Measurements from ENCODE around the gene RALGDS.

DNA sequence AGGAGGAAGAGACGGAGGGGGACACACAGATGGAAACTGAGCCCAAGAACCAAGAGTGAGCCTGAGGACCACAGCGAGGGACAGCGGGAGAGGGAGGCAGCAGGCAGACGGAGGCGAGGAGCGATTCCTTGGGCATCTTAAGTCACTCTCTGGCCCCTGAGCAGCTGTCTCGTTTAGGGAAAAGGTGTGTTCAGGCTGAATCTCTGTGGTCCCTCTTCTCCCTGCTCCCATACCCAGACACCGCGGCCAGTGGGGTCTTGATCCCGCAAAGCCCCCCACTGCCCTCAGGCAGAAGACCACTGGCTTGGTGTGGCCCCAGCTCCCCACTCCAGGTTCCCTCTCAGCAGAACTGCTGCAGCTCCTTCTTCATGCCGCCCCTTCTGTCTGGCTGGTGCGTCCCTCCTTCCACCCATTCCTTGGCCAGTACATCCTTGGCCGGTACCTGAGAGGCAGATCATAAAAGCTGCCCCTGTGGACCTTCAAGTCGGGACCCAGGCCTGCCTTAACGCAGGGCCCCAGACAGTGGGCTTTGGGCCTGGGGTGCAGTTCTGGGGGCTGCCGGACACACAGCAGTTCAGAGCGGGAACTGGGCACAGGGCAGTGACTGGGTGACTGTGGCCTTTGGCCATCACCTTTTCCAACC lies 5.8 kb upstream of the RALGDS start:
- TF ChIP-seq YY1 (IDR thresholded peaks at IDR 0.05; ENCODE audit: low read depth): no peak
- TF ChIP-seq NFIC (IDR thresholded peaks at IDR 0.05): no peak
- TF ChIP-seq CREB1 (IDR thresholded peaks at IDR 0.05; ENCODE audit: low read depth): no peak
- TF ChIP-seq EGR1 (IDR thresholded peaks at IDR 0.05): no peak
- no peak for TF ChIP-seq TAF1 (IDR thresholded peaks at IDR 0.05; ENCODE audit: low read depth)
- no peak for TF ChIP-seq FOXM1 (IDR thresholded peaks at IDR 0.05; ENCODE audit: borderline replicate concordance, low read depth)
- no peak for TF ChIP-seq CEBPB (IDR thresholded peaks at IDR 0.05)
- no peak for TF ChIP-seq TEAD4 (IDR thresholded peaks at IDR 0.05)
- TF ChIP-seq RAD21 (IDR thresholded peaks at IDR 0.05; ENCODE audit: low read depth): no peak
